Activated T-cell treated with anti-CD3 and anti-CD28 coated beads, Interleukin-2, amount 50 U/mL, for 48 hours (primary cell): ENCODE results near the gene ERBB2.

Experiments used
- DNase-seq, 2 experiments: peaks; one replicate each; pipeline ENCODE4 v3.0.0-alpha.2; 2020

ERBB2 gene

DNA sequence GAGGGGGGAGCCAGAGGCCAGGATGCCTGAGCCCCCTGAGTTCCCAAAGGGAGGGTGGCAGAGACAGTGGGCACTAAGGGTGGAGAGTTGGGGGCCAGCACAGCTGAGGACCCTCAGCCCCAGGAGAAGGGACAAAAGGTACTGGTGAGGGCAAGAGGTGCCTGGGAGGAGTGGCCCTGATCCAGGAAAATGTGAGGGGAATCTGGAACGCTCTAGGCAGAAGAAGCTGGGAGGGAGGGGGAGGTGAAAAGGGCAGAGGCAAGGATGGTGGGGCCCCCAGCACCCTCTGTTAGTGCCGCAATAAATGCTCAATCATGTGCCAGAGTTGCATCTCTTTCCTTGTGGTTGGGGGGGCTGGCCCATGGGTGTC, 33.6 kb upstream of the ERBB2 start:
- no peak for DNase-seq

DNA sequence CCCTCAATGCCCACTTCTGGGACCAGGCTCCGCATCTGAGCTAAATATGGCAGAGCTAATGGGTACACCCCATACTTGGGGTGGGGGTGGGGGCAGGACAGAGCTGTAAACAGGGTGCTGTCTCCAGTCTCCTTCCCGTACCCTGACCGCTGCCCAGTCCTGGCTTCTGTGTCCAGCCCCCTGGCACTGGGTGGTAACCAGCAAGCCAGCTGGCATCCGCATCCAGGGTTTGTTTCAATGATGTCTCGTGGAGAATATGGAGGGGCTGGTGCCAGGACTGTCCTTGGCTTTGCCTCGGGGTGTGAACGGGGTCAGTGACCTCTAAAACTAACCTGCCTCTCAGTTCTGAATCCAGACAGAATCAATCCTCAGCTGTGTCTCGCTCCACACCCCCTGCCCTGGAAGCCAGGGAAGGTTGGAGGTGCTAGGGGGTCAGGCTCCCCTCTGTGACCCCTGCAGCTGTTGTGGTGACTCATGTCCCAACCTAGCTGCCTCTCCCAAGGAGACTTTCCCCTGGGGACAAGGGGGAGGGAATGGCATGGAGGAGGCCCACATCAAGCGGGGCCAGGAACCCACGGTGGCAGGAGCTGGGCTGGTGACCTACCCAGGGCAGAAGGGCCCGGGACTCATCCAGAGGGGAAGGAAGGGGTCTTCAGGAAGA, 33.1 kb upstream of the ERBB2 start:
- no peak for DNase-seq

DNA sequence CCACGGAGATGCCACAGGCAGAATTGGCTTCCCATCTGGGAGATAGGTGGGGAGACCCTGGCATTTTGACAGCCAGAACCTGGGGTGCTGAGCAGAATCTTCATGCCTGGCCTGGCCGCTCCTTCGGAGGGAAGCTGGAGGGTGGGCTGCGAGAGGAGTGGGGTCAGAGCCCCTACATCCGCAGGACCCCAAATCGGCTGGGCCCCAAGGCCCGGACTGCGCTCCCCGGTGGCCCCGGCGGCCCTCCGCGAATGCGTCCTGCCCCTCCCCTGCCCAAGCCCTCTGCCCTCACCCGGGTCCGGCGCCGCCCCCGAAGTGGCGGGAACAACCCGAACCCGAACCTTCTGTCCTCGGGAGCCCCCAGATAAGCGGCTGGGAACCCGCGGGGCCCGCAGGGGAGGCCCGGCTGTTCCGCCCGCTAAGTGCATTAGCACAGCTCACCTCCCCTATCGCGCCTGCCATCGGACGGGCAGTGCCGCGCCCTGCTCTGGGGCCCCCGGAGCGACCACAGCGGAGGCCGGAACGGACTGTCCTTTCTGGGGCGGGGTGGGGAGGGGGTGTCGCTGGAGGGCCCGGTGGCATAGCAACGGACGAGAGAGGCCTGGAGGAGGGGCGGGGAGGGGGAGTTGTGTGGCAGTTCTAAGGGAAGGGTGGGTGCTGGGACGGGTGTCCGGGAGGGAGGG, 32.5 kb upstream of the ERBB2 start:
- no peak for DNase-seq

DNA sequence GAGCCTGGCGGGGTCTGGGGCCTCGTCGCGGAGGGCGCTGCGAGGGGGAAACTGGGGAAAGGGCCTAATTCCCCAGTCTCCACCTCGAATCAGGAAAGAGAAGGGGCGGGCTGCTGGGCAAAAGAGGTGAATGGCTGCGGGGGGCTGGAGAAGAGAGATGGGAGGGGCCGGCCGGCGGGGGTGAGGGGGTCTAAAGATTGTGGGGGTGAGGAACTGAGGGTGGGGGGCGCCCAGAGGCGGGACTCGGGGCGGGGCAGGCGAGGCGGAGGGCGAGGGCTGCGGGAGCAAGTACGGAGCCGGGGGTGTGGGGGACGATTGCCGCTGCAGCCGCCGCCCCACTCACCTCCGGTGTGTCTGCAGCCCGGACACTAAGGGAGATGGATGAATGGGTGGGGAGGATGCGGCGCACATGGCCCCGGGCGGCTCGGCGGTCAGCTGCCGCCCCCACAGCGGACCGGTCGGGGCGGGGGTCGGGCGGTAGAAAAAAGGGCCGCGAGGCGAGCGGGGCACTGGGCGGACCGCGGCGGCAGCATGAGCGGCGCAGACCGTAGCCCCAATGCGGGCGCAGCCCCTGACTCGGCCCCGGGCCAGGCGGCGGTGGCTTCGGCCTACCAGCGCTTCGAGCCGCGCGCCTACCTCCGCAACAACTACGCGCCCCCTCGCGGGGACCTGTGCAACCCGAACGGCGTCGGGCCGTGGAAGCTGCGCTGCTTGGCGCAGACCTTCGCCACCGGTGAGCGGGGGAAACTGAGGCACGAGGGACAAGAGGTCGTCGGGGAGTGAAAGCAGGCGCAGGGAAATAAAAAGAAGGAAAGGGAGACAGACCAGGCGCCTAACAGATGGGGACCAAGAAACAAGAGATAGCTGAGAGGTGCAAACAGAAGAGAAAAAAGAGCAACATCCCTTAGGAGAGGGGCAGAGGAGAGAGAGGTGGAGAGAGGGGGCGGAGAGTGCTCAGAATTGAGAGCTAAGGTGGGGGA, 31.6 kb upstream of the ERBB2 start, which contains the start of gene PNMT:
PNMT (plus strand) TSS at position 509 of the 980 bp plus-strand sequence; CDS start at position 532, 23 bp downstream.
- DNase-seq, result peak; percentile 71 to 74

DNA sequence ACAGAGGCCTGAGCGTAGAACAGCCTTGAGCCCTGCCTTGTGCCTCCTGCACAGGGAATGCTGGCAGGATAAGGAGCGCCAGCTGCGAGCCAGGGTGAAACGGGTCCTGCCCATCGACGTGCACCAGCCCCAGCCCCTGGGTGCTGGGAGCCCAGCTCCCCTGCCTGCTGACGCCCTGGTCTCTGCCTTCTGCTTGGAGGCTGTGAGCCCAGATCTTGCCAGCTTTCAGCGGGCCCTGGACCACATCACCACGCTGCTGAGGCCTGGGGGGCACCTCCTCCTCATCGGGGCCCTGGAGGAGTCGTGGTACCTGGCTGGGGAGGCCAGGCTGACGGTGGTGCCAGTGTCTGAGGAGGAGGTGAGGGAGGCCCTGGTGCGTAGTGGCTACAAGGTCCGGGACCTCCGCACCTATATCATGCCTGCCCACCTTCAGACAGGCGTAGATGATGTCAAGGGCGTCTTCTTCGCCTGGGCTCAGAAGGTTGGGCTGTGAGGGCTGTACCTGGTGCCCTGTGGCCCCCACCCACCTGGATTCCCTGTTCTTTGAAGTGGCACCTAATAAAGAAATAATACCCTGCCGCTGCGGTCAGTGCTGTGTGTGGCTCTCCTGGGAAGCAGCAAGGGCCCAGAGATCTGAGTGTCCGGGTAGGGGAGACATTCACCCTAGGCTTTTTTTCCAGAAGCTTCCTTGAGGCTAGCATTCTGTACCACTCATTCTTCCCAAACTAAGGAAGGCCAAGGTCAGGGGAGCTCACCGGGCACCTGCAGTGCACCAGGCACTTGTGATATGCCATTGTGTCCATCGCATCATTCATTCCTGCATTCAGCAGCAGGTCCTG, 29.7 kb upstream of the ERBB2 start:
- DNase-seq, result no peak

DNA sequence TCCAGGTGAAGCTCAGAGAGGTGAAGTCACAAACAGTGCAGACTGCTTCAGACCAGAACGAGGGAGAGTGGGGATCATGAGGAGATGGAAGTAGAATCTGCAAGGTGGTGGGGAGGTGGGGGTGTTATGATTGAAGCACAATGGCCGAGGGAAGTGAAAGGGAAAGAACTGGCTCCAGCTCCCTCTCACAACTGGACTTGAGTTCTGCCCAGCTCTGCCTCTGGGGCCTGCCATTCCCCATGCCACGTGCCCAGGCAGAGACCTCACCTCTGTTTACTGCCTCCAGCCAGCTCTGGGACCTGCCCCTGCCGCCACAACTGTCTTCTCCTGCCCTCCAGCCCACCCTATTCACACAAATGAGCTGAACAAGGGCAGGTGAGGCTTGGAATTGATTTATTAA, 29.1 kb upstream of the ERBB2 start:
- DNase-seq, result no peak

DNA sequence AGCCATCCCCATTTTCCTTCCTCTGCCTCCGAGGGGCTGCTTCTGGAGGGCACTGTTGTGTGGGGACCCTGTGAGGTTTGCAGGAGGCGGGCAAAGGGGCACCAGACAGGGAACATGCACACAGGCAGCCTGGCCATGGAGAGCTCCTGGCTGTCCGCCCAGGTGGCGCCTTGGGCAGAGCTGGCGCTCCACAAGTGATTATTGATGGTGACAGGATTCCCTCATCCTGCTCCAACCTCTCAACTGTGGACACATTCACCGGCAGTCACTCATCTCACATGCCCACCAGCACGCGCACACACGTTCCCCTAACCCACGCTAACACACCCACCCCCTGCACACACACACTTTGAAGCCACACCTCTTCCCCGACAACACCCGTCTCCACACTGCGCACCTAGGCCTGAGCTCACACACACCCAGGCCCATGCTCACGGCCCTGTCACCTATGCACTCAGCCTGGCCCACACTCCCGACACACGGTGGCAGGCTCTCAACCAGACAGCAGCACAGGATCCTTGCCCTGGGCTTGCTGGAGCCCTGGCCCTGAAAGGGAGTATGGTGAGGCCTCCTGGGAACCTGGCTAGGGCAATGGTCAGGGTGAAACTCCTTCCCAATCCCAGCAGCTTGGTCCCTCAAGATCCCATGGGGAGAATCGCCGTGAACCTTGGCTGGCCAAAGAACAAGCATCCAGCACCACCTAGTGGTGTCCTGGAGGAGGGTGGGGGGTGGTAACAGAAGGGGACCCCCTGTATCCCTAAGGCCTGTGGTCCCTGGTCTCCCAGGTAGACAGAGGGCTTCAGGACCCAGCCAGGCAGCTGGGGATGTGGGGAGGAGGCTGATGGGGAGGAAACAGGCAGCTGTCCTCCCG, 28.0 kb upstream of the ERBB2 start:
- DNase-seq, result no peak

DNA sequence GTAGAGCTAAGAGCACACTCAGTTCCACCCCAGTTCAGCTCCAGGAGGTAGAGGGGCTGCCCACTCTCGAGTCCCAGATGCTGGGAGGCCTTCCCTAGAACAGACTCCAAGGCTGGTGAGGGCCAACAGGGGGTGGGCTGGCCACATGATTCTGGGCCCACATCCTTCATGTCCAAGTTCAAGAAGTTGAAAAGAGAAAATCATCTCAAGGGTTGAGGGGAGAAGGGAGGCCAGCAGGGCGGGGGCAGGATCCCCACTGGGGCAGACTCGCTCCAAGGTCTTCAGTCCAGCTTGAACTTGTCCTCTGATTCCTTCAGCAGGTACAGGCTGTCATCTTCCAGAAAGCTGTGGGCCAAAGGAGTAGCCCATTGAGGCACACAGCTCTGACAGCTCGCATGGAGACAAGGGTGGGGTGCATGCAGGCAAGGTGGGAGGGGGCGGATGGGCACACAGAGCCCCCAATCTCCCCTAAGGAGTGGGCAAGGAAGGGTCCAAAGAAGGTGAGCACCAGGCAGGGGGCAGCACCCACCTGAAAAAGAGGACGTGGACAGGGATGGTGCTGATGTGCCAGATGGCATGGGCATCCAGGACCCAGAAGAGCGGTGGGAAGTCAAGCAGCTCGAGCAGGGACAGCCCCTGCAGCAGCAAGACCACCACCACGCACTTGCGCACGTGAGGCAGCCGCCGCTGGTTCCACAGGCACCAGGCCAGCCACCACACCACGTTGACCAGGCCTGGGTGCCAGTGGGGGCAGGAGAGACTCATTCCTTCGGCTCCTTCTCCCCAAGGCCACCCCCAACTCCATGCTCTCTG, 27.1 kb upstream of the ERBB2 start:
- DNase-seq, result no peak

DNA sequence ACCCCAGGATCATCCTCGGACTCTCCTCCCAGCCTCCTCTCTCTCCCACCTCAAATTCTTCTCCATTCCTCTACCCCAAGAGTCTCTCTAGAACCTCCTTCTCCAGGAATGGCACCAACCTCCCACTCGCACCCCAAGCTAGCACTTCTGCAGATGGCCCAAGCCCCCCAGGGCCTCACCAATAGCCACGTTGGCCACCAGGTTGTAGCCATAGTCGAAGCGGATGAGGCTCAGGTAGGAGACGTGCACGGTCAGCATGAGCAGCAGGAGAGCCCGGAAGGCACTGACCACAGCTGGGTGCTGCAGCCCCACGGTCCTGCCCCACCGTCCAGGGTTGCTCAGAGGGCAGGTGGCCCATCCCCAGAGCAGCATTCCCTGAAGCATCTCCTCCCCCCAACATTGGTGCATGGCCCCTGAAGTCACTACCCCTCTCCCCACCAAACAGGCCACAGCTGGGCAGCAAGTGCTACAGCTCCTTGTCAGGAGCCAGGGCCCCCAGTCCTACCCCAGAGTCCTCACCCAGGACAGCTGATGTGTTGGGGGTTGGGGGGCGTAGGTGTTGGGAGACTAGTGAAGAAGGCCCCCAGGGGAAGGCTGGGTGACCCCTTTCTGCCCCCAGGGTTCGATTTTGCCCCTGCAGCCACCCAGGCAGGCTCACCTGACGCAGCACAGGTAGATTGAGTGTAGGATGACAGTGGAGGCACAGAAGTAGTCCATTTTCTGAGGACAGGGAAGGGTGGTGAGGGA, 26.4 kb upstream of the ERBB2 start:
- DNase-seq, result no peak

DNA sequence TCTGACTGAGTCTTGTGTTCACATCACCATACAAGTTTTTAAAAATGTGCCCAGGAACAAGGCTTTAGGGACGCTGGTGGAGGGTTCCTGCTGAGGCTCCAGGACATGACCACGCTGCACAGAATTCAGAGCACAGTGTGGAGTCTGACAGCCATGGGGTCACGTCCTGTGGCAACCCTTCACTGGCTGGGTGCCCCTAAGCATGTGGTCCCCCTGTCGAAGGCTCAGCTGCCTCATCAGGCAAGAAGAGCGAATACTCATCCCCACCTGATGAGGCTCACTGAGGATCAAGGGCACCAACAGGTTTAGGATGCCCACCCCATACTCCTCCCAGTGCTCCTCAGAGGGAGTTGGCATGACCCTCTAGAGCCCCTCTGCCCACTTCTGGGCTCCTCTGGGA, 25.7 kb upstream of the ERBB2 start:
- DNase-seq, result no peak

DNA sequence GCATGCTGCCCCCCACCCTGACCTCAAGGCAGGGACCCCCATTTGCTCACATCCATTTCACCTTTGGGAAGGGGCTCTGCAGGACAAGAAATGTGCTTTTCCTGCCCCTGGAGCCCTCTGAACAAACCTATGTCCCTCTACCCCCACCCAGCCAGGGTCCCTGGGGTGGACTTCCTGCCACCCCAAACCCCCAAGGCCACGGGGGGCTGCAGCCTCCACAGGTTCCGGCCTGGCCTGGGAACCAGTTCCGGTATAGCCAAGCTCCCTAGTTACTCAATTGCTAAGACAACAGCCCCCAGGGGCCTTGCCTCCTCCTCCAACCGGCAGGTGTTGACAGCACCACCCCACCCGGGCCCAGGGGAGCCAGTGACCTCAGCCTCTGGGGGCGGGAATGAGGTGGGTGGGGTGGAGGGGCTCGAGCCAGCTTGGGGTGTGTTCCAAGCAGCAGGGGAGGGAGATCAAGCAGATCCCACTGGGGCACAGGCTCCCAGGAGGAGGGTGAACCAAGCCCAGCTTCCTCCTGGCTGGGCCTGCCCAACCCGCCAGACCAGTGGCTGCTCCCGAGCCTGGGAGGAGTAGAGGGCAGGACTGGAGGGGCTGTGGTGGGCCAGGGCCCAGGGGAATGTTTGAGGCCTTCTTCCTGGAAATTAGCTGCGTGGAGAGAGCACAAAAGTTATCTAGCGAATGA, 25.0 kb upstream of the ERBB2 start:
- DNase-seq, result no peak

DNA sequence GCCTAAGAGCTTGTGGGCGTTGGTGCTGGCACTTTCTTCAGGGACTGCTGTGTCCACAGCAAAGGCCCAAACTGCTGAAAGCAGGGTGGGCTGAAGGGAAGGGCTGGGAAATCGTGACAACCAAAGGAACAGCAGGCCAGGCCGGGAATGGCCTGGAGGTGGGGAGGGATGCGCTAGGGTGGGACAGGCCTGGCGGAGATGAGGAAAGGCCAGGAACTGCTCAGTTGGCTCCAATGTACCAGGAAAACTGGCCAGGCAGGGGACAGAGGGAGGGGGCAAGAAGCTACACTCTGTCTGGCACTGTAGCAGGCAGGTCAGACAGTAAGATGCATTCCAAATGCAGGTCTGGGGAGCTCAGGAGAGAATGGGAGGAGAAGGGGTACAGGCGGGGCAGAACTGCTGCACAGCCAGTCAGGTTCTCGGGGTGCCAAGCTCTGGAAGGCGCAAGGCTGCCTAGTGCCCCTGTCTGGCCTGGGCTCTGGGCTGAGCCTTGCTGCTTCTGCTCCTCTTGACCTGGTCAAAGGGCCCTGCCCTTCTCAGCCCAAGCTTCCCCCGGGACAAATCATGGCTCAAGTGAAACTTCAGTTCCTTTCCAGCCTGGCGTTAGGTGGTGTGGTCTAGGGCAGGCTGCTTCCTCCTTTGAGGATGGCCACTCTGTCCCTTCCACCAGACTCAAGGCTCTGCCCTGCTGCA, 24.3 kb upstream of the ERBB2 start:
- no peak for DNase-seq

DNA sequence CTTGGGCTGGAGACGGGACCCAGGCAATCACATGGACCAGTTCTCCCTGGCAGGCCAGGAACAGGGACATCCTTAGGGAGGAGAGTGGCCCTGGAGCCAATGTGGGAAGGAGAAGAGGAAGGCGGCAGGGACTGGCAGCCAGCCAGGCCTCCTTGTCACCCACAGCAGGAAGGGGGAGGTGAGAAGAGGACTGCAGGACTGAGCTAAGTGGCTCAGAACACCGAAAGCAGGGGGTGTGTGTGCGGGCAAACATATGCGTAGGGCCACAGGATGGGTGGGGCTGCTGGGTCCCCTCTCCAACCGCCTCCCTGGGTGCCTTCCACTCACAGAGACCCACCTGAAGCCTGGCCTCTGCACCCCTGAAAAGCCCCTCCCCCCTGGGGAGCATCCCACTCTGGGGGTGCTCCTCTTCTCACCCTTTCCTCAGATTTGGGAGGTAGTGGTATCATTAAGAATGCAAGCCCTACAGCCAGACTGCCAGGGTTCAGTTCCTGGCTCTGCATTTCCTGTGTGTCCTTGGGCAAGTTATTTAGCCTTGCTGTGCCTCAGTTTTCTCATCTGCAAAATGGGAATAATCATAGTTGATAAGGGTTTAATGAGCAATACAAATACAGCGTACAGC, 23.6 kb upstream of the ERBB2 start:
- peak in 1 of 2 experiments; percentile 53 for DNase-seq

DNA sequence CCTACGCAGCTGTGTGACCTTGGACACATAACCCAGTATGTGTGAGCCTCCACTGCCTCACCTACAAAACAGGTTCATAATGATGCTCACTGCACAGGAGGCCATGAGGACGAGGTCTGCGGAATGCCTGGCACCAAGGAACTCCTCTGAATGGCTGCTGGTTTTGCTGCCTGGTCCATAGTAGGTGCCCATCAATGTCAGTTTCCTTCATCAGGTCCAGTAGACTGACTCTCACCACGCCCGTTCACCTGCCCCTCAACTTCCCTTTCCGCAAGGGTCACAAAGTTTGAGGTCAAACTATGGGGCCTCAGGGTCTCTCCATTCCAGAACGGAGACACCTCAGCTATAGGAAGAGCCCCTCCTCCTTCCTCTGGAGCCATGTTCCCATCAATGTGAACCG, 22.8 kb upstream of the ERBB2 start:
- DNase-seq, result no peak

DNA sequence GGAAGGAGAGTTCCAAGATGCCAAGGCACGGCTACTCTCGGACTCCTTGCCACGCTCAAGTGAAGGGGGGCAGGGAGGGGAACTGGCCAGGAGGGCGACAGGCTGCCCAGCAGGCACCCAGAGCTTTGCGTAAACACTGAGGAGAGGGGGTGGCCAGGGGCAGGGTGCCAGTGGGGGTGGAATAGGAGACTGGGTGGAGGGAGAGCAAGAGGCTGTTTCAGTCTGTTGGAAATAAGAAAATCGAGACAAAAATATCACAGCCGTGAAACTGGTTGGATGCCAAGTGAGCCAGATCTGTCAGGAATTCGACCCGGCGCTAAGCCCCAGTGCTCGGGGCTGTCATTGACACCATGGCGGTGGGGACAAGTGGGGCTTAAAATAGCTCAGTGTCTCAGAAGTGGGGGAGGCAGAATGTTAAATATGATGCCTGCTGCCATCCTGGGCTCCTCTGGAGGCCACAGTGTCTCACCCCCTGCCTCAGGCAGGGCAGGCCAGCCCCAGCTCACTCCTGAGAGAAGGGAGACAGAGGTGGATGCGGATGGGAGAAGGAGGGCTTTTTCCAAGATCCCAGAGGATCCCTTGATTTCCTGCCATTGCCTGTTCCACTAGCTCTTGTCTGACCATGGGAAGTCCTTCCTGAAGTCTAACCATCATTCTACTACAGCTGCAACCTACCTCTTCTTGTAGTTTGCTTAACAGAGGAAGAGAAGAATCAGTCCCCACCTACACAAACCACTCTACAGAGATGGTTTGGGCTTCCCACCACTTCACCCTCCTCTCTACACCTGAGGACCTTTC, 22.1 kb upstream of the ERBB2 start:
- no peak for DNase-seq

DNA sequence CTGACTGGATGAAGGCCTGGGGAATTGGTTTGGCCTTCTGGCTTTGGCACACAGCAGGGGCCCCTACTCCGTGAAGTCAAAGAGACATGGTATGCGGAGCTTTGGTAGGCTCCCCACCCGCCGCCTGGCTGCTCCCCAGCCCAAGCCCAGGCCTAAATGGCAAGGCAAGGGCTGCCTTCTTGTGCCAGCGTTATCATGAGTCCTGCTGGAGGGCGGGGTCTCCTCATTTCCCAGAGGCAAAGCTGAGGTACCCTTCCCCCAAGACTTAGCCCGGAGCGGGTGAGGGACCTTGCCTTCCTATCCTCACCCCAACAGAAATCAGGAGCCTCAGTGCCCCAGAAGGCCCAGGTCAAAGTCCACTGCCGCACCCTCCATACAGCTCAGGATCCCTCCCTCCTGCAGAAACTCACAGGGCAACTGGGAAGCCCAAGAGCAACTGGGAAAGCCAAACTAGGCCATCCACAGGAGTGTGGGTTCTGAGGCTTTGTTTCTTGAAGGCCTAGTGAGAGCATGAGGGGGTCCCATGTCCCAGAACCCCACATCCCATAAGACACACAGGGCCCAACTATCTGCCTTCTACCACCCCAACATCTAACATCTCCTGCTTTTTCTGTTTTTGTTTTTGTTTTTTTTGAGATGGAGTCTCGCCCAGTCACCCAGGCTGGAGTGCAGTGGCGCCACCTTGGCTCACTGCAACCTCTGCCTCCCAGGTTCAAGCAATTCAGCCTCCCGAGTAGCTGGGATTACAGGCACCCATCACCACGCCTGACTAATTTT, 21.3 kb upstream of the ERBB2 start:
- DNase-seq, result no peak
